ENCODE data around the gene EMILIN2.

- TF ChIP-seq, protein P1, sequence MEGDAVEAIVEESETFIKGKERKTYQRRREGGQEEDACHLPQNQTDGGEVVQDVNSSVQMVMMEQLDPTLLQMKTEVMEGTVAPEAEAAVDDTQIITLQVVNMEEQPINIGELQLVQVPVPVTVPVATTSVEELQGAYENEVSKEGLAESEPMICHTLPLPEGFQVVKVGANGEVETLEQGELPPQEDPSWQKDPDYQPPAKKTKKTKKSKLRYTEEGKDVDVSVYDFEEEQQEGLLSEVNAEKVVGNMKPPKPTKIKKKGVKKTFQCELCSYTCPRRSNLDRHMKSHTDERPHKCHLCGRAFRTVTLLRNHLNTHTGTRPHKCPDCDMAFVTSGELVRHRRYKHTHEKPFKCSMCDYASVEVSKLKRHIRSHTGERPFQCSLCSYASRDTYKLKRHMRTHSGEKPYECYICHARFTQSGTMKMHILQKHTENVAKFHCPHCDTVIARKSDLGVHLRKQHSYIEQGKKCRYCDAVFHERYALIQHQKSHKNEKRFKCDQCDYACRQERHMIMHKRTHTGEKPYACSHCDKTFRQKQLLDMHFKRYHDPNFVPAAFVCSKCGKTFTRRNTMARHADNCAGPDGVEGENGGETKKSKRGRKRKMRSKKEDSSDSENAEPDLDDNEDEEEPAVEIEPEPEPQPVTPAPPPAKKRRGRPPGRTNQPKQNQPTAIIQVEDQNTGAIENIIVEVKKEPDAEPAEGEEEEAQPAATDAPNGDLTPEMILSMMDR (IDR thresholded peaks at IDR 0.05; ENCODE audit: low read depth, low read length, missing input control): no peak
- TF ChIP-seq, protein P2, sequence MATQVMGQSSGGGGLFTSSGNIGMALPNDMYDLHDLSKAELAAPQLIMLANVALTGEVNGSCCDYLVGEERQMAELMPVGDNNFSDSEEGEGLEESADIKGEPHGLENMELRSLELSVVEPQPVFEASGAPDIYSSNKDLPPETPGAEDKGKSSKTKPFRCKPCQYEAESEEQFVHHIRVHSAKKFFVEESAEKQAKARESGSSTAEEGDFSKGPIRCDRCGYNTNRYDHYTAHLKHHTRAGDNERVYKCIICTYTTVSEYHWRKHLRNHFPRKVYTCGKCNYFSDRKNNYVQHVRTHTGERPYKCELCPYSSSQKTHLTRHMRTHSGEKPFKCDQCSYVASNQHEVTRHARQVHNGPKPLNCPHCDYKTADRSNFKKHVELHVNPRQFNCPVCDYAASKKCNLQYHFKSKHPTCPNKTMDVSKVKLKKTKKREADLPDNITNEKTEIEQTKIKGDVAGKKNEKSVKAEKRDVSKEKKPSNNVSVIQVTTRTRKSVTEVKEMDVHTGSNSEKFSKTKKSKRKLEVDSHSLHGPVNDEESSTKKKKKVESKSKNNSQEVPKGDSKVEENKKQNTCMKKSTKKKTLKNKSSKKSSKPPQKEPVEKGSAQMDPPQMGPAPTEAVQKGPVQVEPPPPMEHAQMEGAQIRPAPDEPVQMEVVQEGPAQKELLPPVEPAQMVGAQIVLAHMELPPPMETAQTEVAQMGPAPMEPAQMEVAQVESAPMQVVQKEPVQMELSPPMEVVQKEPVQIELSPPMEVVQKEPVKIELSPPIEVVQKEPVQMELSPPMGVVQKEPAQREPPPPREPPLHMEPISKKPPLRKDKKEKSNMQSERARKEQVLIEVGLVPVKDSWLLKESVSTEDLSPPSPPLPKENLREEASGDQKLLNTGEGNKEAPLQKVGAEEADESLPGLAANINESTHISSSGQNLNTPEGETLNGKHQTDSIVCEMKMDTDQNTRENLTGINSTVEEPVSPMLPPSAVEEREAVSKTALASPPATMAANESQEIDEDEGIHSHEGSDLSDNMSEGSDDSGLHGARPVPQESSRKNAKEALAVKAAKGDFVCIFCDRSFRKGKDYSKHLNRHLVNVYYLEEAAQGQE (IDR thresholded peaks at IDR 0.05): no peak
- no peak for TF ChIP-seq SP1 (IDR thresholded peaks at IDR 0.05)
- TF ChIP-seq RAD21 (IDR thresholded peaks at IDR 0.05): no peak
- no peak for TF ChIP-seq YY1 (IDR thresholded peaks at IDR 0.05)
- no peak for TF ChIP-seq HNF4G (IDR thresholded peaks at IDR 0.05)
- TF ChIP-seq, protein P3, sequence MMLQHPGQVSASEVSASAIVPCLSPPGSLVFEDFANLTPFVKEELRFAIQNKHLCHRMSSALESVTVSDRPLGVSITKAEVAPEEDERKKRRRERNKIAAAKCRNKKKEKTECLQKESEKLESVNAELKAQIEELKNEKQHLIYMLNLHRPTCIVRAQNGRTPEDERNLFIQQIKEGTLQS (IDR thresholded peaks at IDR 0.05): no peak
- TF ChIP-seq, protein P4, sequence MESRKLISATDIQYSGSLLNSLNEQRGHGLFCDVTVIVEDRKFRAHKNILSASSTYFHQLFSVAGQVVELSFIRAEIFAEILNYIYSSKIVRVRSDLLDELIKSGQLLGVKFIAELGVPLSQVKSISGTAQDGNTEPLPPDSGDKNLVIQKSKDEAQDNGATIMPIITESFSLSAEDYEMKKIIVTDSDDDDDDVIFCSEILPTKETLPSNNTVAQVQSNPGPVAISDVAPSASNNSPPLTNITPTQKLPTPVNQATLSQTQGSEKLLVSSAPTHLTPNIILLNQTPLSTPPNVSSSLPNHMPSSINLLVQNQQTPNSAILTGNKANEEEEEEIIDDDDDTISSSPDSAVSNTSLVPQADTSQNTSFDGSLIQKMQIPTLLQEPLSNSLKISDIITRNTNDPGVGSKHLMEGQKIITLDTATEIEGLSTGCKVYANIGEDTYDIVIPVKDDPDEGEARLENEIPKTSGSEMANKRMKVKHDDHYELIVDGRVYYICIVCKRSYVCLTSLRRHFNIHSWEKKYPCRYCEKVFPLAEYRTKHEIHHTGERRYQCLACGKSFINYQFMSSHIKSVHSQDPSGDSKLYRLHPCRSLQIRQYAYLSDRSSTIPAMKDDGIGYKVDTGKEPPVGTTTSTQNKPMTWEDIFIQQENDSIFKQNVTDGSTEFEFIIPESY (IDR thresholded peaks at IDR 0.05): no peak
- TF ChIP-seq TAF1 (conservative IDR thresholded peaks at IDR 0.05): no peak
- TF ChIP-seq EGR1 (IDR thresholded peaks at IDR 0.05; ENCODE audit: low read depth in 2 of 2): no peak
- TF ChIP-seq FOXA1 (IDR thresholded peaks at IDR 0.05): no peak
These were observed 3.7 kb upstream of the EMILIN2 start for GRCh38 chr18:2843146-2843545.
